Measurements from ENCODE around the gene HOXB3.

HOXB3 gene

GRCh38 chr17:48625495-48626244 is 35.6 kb upstream of the HOXB3 start:
- no peak for DNase-seq

- no peak for DNase-seq
Measured at GRCh38 chr17:48624544-48625494, 34.8 kb upstream of the HOXB3 start.

GRCh38 chr17:48624118-48624517 is 34.1 kb upstream of the HOXB3 start:
- no peak for DNase-seq

- DNase-seq: no peak
Measured at GRCh38 chr17:48623583-48623982, 33.5 kb upstream of the HOXB3 start.

GRCh38 chr17:48622857-48623256 is 32.8 kb upstream of the HOXB3 start:
- DNase-seq: no peak

GRCh38 chr17:48621410-48622392 is 31.7 kb upstream of the HOXB3 start:
- DNase-seq: no peak

- no peak for DNase-seq
Measured at GRCh38 chr17:48620461-48621139, 30.6 kb upstream of the HOXB3 start.

- DNase-seq: no peak
Measured at GRCh38 chr17:48619826-48620449, 29.9 kb upstream of the HOXB3 start.

GRCh38 chr17:48618256-48618896 is 28.3 kb upstream of the HOXB3 start:
- DNase-seq: peak; percentile 43

GRCh38 chr17:48617471-48618255 is 27.6 kb upstream of the HOXB3 start:
- DNase-seq: no peak

GRCh38 chr17:48616717-48617470 is 26.9 kb upstream of the HOXB3 start:
- no peak for DNase-seq

GRCh38 chr17:48615963-48616716 is 26.1 kb upstream of the HOXB3 start:
- DNase-seq: no peak

- peak; percentile 48 for DNase-seq
Measured at GRCh38 chr17:48615047-48615962, 25.3 kb upstream of the HOXB3 start, which contains the start of gene HOXB8. TSS of gene HOXB8 (minus strand) at chr17:48615292. CDS start at chr17:48614704, 588 bp downstream.

GRCh38 chr17:48613862-48614694 is 24.0 kb upstream of the HOXB3 start:
- no peak for DNase-seq

- DNase-seq: peak; percentile 28
Measured at GRCh38 chr17:48612854-48613691, 23.0 kb upstream of the HOXB3 start.
